Transverse colon (tissue), 3 donors: ENCODE results near the gene SSU72.

Experiments used
- CTCF ChIP-seq, 5 experiments: fragments of 200-600 bp in 3 of 5; fragments of 450-650 bp in 2 of 5; sonication (generic) in 3 of 5; IDR thresholded peaks; 1 replicate in 2 of 5; 2 replicates in 3 of 5; pipeline ENCODE4 v1.5.1; 2016 to 2017; ENCODE audit warnings: antibody characterized with exemption in 5 of 5, inconsistent platforms in 3 of 5, mild to moderate bottlenecking in 2 of 5, moderate library complexity in 1 of 5
- POLR2A ChIP-seq: fragments of 450-650 bp; IDR thresholded peaks from one replicate; pipeline ENCODE4 v1.6.1; 2016; ENCODE audit warnings: antibody characterized with exemption, mild to moderate bottlenecking, moderate library complexity

- no peak for TF ChIP-seq POLR2A
- TF ChIP-seq CTCF (IDR thresholded peaks at IDR 0.05), result peak in 1 of 5 experiments; percentile 14
Observed at GRCh38 chr1:1619917-1620361, 45.3 kb upstream of the SSU72 start.
